Fibroblast of lung (primary cell): Measurements from ENCODE around the gene EDEM1.

Experiments
- EZH2 ChIP-seq: IDR thresholded peaks from 2 replicates; pipeline ENCODE4 v1.5.1; 2012; ENCODE audit warnings: low read length, control low read depth, mild to moderate bottlenecking; ENCODE audit errors: missing control alignments
- TF ChIP-seq, protein P1 (sequence below), 2 donors: IDR thresholded peaks in 1 of 2; conservative IDR thresholded peaks in 1 of 2; 1 replicate in 1 of 2; 2 replicates in 1 of 2; pipeline ENCODE4 v1.5.1; 2011 to 2012; ENCODE audit warnings: low read length in 2 of 2, control low read depth in 1 of 2, inconsistent platforms in 1 of 2, low read depth in 1 of 2, mild to moderate bottlenecking in 1 of 2

DNA sequence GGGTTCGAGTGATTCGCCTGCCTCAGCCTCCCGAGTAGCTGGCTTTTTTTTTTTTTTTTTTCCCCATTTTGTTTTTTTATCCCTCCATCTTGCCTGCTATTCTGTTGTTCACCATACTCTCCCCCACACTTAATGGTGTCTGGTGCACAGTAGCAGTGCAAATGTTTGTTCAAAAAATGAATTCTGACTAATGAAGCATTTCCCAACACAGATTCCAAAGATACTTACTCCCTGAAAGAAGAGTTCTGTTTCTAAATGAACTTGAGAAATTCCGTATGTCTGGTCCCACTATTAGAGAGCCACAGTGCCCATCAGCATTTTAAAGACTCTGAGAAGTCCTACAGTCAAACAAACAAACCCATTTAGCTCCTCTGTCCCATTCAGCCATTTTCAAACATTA is 9.5 kb downstream of the EDEM1 start:
- TF ChIP-seq, protein P1, sequence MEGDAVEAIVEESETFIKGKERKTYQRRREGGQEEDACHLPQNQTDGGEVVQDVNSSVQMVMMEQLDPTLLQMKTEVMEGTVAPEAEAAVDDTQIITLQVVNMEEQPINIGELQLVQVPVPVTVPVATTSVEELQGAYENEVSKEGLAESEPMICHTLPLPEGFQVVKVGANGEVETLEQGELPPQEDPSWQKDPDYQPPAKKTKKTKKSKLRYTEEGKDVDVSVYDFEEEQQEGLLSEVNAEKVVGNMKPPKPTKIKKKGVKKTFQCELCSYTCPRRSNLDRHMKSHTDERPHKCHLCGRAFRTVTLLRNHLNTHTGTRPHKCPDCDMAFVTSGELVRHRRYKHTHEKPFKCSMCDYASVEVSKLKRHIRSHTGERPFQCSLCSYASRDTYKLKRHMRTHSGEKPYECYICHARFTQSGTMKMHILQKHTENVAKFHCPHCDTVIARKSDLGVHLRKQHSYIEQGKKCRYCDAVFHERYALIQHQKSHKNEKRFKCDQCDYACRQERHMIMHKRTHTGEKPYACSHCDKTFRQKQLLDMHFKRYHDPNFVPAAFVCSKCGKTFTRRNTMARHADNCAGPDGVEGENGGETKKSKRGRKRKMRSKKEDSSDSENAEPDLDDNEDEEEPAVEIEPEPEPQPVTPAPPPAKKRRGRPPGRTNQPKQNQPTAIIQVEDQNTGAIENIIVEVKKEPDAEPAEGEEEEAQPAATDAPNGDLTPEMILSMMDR (conservative IDR thresholded peaks at IDR 0.05 in 1 of 2, IDR thresholded peaks at IDR 0.05 in 1 of 2; ENCODE audit: low read depth in 1 of 2, low read length in 2 of 2) = no peak
- TF ChIP-seq EZH2 = no peak
